ENCODE data around the gene NCOA7. TPM values are rescaled to one million over a fixed set of nuclear protein-coding genes. Genes with fewer than 3 reads are reported as not detected.

The NCOA7 gene
- total and polyA plus RNA-seq, 10 of the 15 experiments (the other 5 are each of a cell fraction or from before 2014, with no cell fraction given): 18.9 to 50.3 (median 34.2) TPM

- peaks cover 9% of the 10 kb centered on the region for H3K4me1 ChIP-seq (ENCODE audit: control insufficient read depth, insufficient read depth, low read length)
- SMC1A ChIA-PET (ENCODE audit: uncharacterized antibody, unreplicated experiment): interaction anchor here (0.9 to 2.9 kb wide), 12 partner anchors 10 to 450 kb away, joined by 3 to 13 read pairs (median 4); partner anchors contain the start of gene HDDC2
- RAD21 ChIA-PET (ENCODE audit: unreplicated experiment): interaction anchor here (1.0 to 10.1 kb wide), 3 partner anchors 36 to 439 kb away, joined by 3 to 134 read pairs (median 5); no protein-coding TSS in a partner anchor
- no TSS peak for BruUV-seq (replicated peaks)
- WGBS (ENCODE audit: insufficient coverage, insufficient replicate concordance, low lambda C conversion rate, missing lambda C conversion rate): 24% methylated on average over 6 of the region's 6 CpGs
- ATAC-seq: no peak
- intact Hi-C loops (cut with micrococcal nuclease; ENCODE audit: unreplicated experiment): no loop called here
- DNase-seq (ENCODE audit: low read depth, low spot score): no peak
- no peaks in the 10 kb centered on the region for H3K9me3 ChIP-seq (replicated peaks; ENCODE audit: control insufficient read depth, insufficient read depth, low read length)
- CTCF ChIA-PET: interaction anchor here (0.5 to 10.9 kb wide), 18 partner anchors 9 to 438 kb away, joined by 3 to 306 read pairs (median 3); partner anchors contain the start of gene HINT3
- in situ Hi-C loops (cut with MboI): loop anchor here (25.0 kb wide), 3 partner anchors 589 to 1361 kb away; partner anchors contain the start of genes RSPO3 and TPD52L1
- no peaks in the 10 kb centered on the region for H3K79me2 ChIP-seq (ENCODE audit: control insufficient read depth, insufficient read depth, low read length)
- H3K4me3 ChIP-seq: no peak overlapping the region; the same call in 1 of the 2 replicates
- H4K20me1 ChIP-seq (ENCODE audit: control insufficient read depth, insufficient read depth): no peaks in the 10 kb centered on the region
- H3K4me2 ChIP-seq (ENCODE audit: control insufficient read depth, insufficient read depth): no peak overlapping the region
- peaks cover 5 to 6% of the 10 kb centered on the region in 2 experiments; a peak in 3 of 4 replicates for H3K27me3 ChIP-seq (replicated peaks in 1 of 2; ENCODE audit: control insufficient read depth in 2 of 2, insufficient read depth in 2 of 2, low read length in 1 of 2)
- FAIRE-seq: peak; percentile 75
- no peak overlapping the region for H3K27ac ChIP-seq (ENCODE audit: control insufficient read depth, insufficient read depth)
- H3K9ac ChIP-seq (ENCODE audit: control insufficient read depth, insufficient read depth, low read length): no peak overlapping the region
- no peak overlapping the region for H2AFZ ChIP-seq (ENCODE audit: control insufficient read depth, low read depth, low read length)
- H3K36me3 ChIP-seq (ENCODE audit: control insufficient read depth in 2 of 2, insufficient read depth in 2 of 2, low read length in 1 of 2): no peaks in the 10 kb centered on the region
- POLR2A ChIA-PET: interaction anchor here (0.5 kb wide), 1 partner anchor 439 kb away, joined by 6 read pairs; no protein-coding TSS in a partner anchor
- TF ChIP-seq, protein P1, sequence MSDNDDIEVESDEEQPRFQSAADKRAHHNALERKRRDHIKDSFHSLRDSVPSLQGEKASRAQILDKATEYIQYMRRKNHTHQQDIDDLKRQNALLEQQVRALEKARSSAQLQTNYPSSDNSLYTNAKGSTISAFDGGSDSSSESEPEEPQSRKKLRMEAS (IDR thresholded peaks at IDR 0.05; ENCODE audit: low read depth, low read length): no peak
- TF ChIP-seq BACH1 (IDR thresholded peaks at IDR 0.05; ENCODE audit: borderline replicate concordance): no peak
- peak in 1 of 2 experiments; percentile 5; a peak in 1 of 4 replicates for TF ChIP-seq BHLHE40 (IDR thresholded peaks at IDR 0.05; ENCODE audit: borderline replicate concordance in 1 of 2, low read depth in 2 of 2, low read length in 1 of 2)
- TF ChIP-seq CREM (IDR thresholded peaks at IDR 0.05; ENCODE audit: low read depth): no peak
- TF ChIP-seq EZH2 (IDR thresholded peaks at IDR 0.05; ENCODE audit: borderline replicate concordance, control insufficient read depth, low read depth, low read length): 0 out of 2 replicates have a peak, but pooled peaks have one; percentile 88
- no peak for TF ChIP-seq SREBF1 (IDR thresholded peaks at IDR 0.05; ENCODE audit: low read length)
- TF ChIP-seq RAD51 (IDR thresholded peaks at IDR 0.05): peak; percentile 37; the same call in 1 of the 2 replicates
- TF ChIP-seq JUND (IDR thresholded peaks at IDR 0.05; ENCODE audit: low read depth, low read length): no peak
- no peak for TF ChIP-seq TAF1 (IDR thresholded peaks at IDR 0.05; ENCODE audit: borderline replicate concordance, low read depth, low read length)
- no peak for TF ChIP-seq PRDM15 (CRISPR knock-in tag; IDR thresholded peaks at IDR 0.05)
- TF ChIP-seq ZNF207 (IDR thresholded peaks at IDR 0.05; ENCODE audit: borderline replicate concordance): no peak
- TF ChIP-seq NKRF (conservative IDR thresholded peaks at IDR 0.05): no peak
- no peak for TF ChIP-seq ZZZ3 (IDR thresholded peaks at IDR 0.05; ENCODE audit: control insufficient read depth, insufficient read length, low read depth)
- TF ChIP-seq HDGF (IDR thresholded peaks at IDR 0.05): no peak
- TF ChIP-seq ZNF384 (IDR thresholded peaks at IDR 0.05; ENCODE audit: borderline replicate concordance, low read depth, low read length): no peak
- TF ChIP-seq ZNF622 (IDR thresholded peaks at IDR 0.05): no peak
- TF ChIP-seq TCF7 (IDR thresholded peaks at IDR 0.05; ENCODE audit: borderline replicate concordance): no peak
Measured at GRCh38 chr6:125751334-125751916, 39.3 kb upstream of the NCOA7 start.

Measured in GM12878 (cell line).